Endothelial cell of umbilical vein (primary cell): Measurements from ENCODE around the gene OLFML2A. TPM values are rescaled to one million over a fixed set of nuclear protein-coding genes. Genes with fewer than 3 reads are reported as not detected.

Source experiments
- BruUV-seq: library from RNA; stranded (reverse); fragments of 400-500 nt; replicated peaks from 2 replicates; lab custom pipeline; 2021; lab: Mats Ljungman, UMichigan
- CTCF ChIA-PET: fragments of 300-600, 350-600 bp; sonication (Branson Sonifier 250); formaldehyde crosslinking; loops from one replicate; lab custom pipeline; 2021; ENCODE audit warnings: antibody characterized with exemption, inconsistent platforms; lab: Charles Lee
- POLR2A ChIA-PET: fragments of 300-600, 350-600 bp; sonication (Branson Sonifier 250); formaldehyde crosslinking; loops from one replicate; lab custom pipeline; 2021; ENCODE audit warnings: antibody characterized with exemption, inconsistent platforms; lab: Charles Lee
- DNase-seq: peaks from one replicate; pipeline ENCODE4 v3.0.0-alpha.2; 2011; ENCODE audit warnings: low read depth, low spot score
- FAIRE-seq: peaks from 2 replicates; lab custom pipeline; 2011; peaks lifted over from hg19 to GRCh38; lab: Jason Lieb, UNC
- H2AFZ ChIP-seq: 2 replicates; pipeline ENCODE4 v1.6.0; 2012; ENCODE audit warnings: low read depth, low read length, control low read depth, inconsistent platforms
- H3K27ac ChIP-seq: 2 replicates; pipeline ENCODE4 v1.5.1; 2011; ENCODE audit warnings: low read depth, mild to moderate bottlenecking, control low read depth, low read length, moderate library complexity; ENCODE audit not compliant: insufficient read depth
- H3K27me3 ChIP-seq, 2 experiments: 2 replicates each; pipeline versions ENCODE4 v1.6.0 to v1.6.1; 2011; ENCODE audit warnings: low read length in 2 of 2, mixed read lengths in 1 of 2; ENCODE audit not compliant: control insufficient read depth in 2 of 2, insufficient read depth in 2 of 2
- H3K36me3 ChIP-seq, 2 experiments: 2 replicates in 1 of 2; 3 replicates in 1 of 2; pipeline ENCODE4 v1.5.1; 2011; ENCODE audit warnings: low read length in 2 of 2, mild to moderate bottlenecking in 1 of 2, moderate library complexity in 1 of 2; ENCODE audit not compliant: control insufficient read depth in 2 of 2, insufficient read depth in 2 of 2; ENCODE audit errors: extremely low read depth in 1 of 2
- H3K4me1 ChIP-seq: 3 replicates; pipeline ENCODE4 v1.5.1; 2011; ENCODE audit warnings: mild to moderate bottlenecking, low read length; ENCODE audit not compliant: control insufficient read depth, insufficient read depth; ENCODE audit errors: extremely low read depth
- H3K4me2 ChIP-seq: 2 replicates; pipeline ENCODE4 v1.6.1; 2011; ENCODE audit warnings: low read length, control low read depth, mixed read lengths; ENCODE audit not compliant: insufficient read depth
- H3K4me3 ChIP-seq, 3 experiments: fragments of 200-600 bp in 1 of 3; sonication (generic), shearing (Covaris generic) in 1 of 3; replicated peaks in 1 of 3; 2 replicates each; pipeline ENCODE4 v1.5.1; 2011 to 2016; ENCODE audit warnings: control low read depth in 3 of 3, low read length in 3 of 3, mild to moderate bottlenecking in 2 of 3, inconsistent platforms in 1 of 3, low read depth in 1 of 3, moderate library complexity in 1 of 3; ENCODE audit not compliant: insufficient read depth in 1 of 3
- H3K79me2 ChIP-seq: 2 replicates; pipeline ENCODE4 v1.6.0; 2012; ENCODE audit warnings: low read length, inconsistent platforms; ENCODE audit not compliant: control insufficient read depth, insufficient read depth
- H3K9ac ChIP-seq: replicated peaks from 2 replicates; pipeline ENCODE3; 2011; ENCODE audit warnings: low read length, control low read depth; ENCODE audit not compliant: insufficient read depth; ENCODE audit errors: extremely low read depth
- H3K9me1 ChIP-seq: replicated peaks from 3 replicates; pipeline ENCODE4 v1.6.0; 2011; ENCODE audit warnings: mild to moderate bottlenecking, low read length; ENCODE audit not compliant: control insufficient read depth, insufficient read depth; ENCODE audit errors: extremely low read depth
- H3K9me3 ChIP-seq: replicated peaks from 2 replicates; pipeline ENCODE4 v1.5.1; 2012; ENCODE audit warnings: low read length, inconsistent platforms; ENCODE audit not compliant: control insufficient read depth, insufficient read depth
- H4K20me1 ChIP-seq: replicated peaks from 2 replicates; pipeline ENCODE3; 2011; ENCODE audit warnings: mild to moderate bottlenecking, low read length; ENCODE audit not compliant: control insufficient read depth, insufficient read depth; ENCODE audit errors: extremely low read depth
- EZH2 ChIP-seq: IDR thresholded peaks from 2 replicates; pipeline ENCODE4 v1.6.1; 2012; ENCODE audit warnings: borderline replicate concordance, low read depth, mild to moderate bottlenecking, moderate library complexity, low read length, inconsistent platforms; ENCODE audit not compliant: severe bottlenecking
- FOS ChIP-seq: IDR thresholded peaks from 2 replicates; pipeline ENCODE4 v1.6.1; 2011; ENCODE audit warnings: mild to moderate bottlenecking, low read length, moderate library complexity, borderline replicate concordance; ENCODE audit not compliant: insufficient read depth
- GATA2 ChIP-seq: IDR thresholded peaks from 2 replicates; pipeline ENCODE4 v1.7.0; 2011; ENCODE audit warnings: low read depth, mild to moderate bottlenecking, moderate library complexity, mixed read lengths, low read length; ENCODE audit not compliant: insufficient read length, insufficient read depth
- JUN ChIP-seq: IDR thresholded peaks from 2 replicates; pipeline ENCODE4 v1.6.1; 2011; ENCODE audit warnings: borderline replicate concordance, low read depth; ENCODE audit not compliant: insufficient read length, insufficient read depth
- MAX ChIP-seq: IDR thresholded peaks from 2 replicates; pipeline ENCODE4 v1.6.1; 2011; ENCODE audit not compliant: insufficient read depth, insufficient read length
- POLR2A ChIP-seq: IDR thresholded peaks from 2 replicates; pipeline ENCODE4 v1.6.1; 2012; ENCODE audit warnings: low read depth, mild to moderate bottlenecking, control low read depth, low read length
- POLR2AphosphoS5 ChIP-seq: IDR thresholded peaks from 2 replicates; pipeline ENCODE4 v1.6.1; 2012; ENCODE audit warnings: low read depth, mild to moderate bottlenecking, control low read depth, low read length, moderate library complexity; ENCODE audit not compliant: insufficient read depth
- dilution Hi-C: fragments of 300-500 bp; cut with MboI; formaldehyde crosslinking; loops from one replicate; pipeline ENCODE4 v1.15.0; 2019; ENCODE audit warnings: low sequenced_read_pairs; ENCODE audit not compliant: extremely low pct_ligation_motif_present
- intact Hi-C: fragments of 100-400 bp; cut with micrococcal nuclease; formaldehyde crosslinking; loops from one replicate; pipeline ENCODE4 v1.10.0; 2022
- polyA plus RNA-seq, 4 experiments: library from polyadenylated mRNA; depleted of rRNA in 3 of 4; stranded (reverse) in 3 of 4; unstranded in 1 of 4; fragments of >200 nt; gene quantifications; 2 replicates each; pipeline versions ENCODE4 v1.2.1 to v1.2.3, GENCODE V29; 2011 to 2012; ENCODE audit warnings: missing spikeins in 1 of 4
- total RNA-seq: library from RNA; stranded (reverse); gene quantifications from 2 replicates; pipeline ENCODE4 v1.2.3, GENCODE V29; 2021

The OLFML2A gene
- total and polyA plus RNA-seq, 2 donors (not counting 3 experiments of a cell fraction or from before 2014, with no cell fraction given): 0.92 to 1.1 TPM

- Histone ChIP-seq H3K79me2 (no peaks in the 10 kb centered on the region), H3K9ac (no peak overlapping the region), H3K9me3 (no peaks in the 10 kb centered on the region), H3K4me1 (peaks cover 15% of the 10 kb centered on the region), H3K4me3 (no peak overlapping the region), H4K20me1 (no peaks in the 10 kb centered on the region), H2AFZ (no peak overlapping the region), H3K4me2 (no peak overlapping the region), H3K36me3 (no peaks in the 10 kb centered on the region), H3K9me1 (no peaks in the 10 kb centered on the region), H3K27ac (no peak overlapping the region), H3K27me3 (peaks cover 0 to 6% of the 10 kb centered on the region in 2 experiments)
- dilution Hi-C loops (no loop called here), intact Hi-C loops (no loop called here)
- no TSS peak for BruUV-seq
- ChIA-PET POLR2A (no interaction called here), CTCF (interaction anchor here (1.0 to 11.2 kb wide), 3 partner anchors 59 to 72 kb away, joined by 3 to 967 read pairs (median 17); partner anchors contain the start of gene WDR38)
- DNase-seq (no peak), FAIRE-seq (peak; percentile 12)
- TF ChIP-seq GATA2 (no peak), MAX (no peak), FOS (no peak), POLR2A (no peak), EZH2 (no peak)
These were observed 3.8 kb downstream of the OLFML2A start for GRCh38 chr9:124780757-124781151.

- CTCF ChIA-PET: interaction anchor here (1.9 to 3.2 kb wide), 3 partner anchors 10 to 71 kb away, joined by 5 to 17 read pairs (median 9); partner anchors contain the start of gene WDR38
- POLR2A ChIA-PET: no interaction called here
These were observed 5.2 kb downstream of the OLFML2A start for GRCh38 chr9:124781967-124782660.

More at GRCh38 chr9:124781967-124782660, 5.2 kb downstream of the OLFML2A start:
- Histone ChIP-seq H3K36me3 (no peaks in the 10 kb centered on the region), H3K9ac (no peak overlapping the region), H3K9me1 (no peaks in the 10 kb centered on the region), H3K4me1 (peaks cover 12% of the 10 kb centered on the region), H3K79me2 (no peaks in the 10 kb centered on the region), H3K4me2 (no peak overlapping the region), H3K27ac (no peak overlapping the region), H3K27me3 (no peaks in the 10 kb centered on the region), H4K20me1 (no peaks in the 10 kb centered on the region), H2AFZ (no peak overlapping the region), H3K9me3 (no peaks in the 10 kb centered on the region), H3K4me3 (no peak overlapping the region)
- no peak for DNase-seq
- TF ChIP-seq POLR2AphosphoS5: no peak
- no peak for TF ChIP-seq JUN
- FAIRE-seq: no peak
- BruUV-seq: no TSS peak
- intact Hi-C loops (no loop called here), dilution Hi-C loops (no loop called here)
